PFSK-1 (cell line): Measurements from ENCODE around the gene SLC24A3.

Experiments
- FOXP2 ChIP-seq: optimal IDR thresholded peaks from 2 replicates; pipeline ENCODE3; 2011; ENCODE audit warnings: borderline replicate concordance, control low read depth, inconsistent platforms; ENCODE audit not compliant: insufficient read depth; ENCODE audit errors: extremely low read length, extremely low read depth
- POLR2AphosphoS5 ChIP-seq: IDR thresholded peaks from 2 replicates; pipeline ENCODE4 v1.6.1; 2012; ENCODE audit warnings: low read depth, mild to moderate bottlenecking, control low read depth, low read length, moderate library complexity
- SIN3A ChIP-seq: IDR thresholded peaks from 2 replicates; pipeline ENCODE4 v1.6.1; 2012; ENCODE audit warnings: mild to moderate bottlenecking, low read length, moderate library complexity, borderline replicate concordance; ENCODE audit not compliant: insufficient read depth
- TAF1 ChIP-seq: IDR thresholded peaks from 2 replicates; pipeline ENCODE4 v1.6.1; 2012; ENCODE audit warnings: low read length, control low read depth, borderline replicate concordance; ENCODE audit not compliant: insufficient read depth
- TF ChIP-seq, protein P1 (sequence below), 2 experiments: IDR thresholded peaks; 2 replicates each; pipeline versions ENCODE4 v1.6.1 to v1.8.0; 2011 to 2012; ENCODE audit warnings: low read depth in 2 of 2, low read length in 2 of 2, control low read depth in 1 of 2, inconsistent platforms in 1 of 2, mild to moderate bottlenecking in 1 of 2, moderate library complexity in 1 of 2; ENCODE audit not compliant: insufficient read depth in 1 of 2

The SLC24A3 gene

DNA sequence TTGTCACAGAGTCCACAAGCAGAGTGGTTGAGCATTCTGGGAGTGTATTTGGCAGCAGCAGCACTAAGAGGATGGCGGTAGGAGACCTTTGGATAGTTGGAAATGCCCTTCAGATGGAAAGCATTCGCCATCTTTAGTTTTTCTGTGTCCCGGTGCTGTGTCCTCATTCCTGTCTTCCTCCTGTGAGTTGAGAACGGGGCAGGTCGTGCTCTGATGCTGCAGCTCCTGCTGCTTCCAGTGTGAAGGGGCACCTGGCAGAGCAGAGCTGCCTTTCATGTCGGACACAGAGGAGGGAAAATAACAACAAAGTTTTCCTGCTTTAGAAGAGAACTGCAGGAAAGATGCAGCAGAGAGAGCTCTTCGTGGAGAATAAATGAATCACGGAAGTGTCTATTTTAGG is 194.8 kb downstream of the SLC24A3 start:
- TF ChIP-seq POLR2AphosphoS5 (no peak), SIN3A (no peak), TAF1 (no peak), FOXP2 (no peak)
- TF ChIP-seq, protein P1, sequence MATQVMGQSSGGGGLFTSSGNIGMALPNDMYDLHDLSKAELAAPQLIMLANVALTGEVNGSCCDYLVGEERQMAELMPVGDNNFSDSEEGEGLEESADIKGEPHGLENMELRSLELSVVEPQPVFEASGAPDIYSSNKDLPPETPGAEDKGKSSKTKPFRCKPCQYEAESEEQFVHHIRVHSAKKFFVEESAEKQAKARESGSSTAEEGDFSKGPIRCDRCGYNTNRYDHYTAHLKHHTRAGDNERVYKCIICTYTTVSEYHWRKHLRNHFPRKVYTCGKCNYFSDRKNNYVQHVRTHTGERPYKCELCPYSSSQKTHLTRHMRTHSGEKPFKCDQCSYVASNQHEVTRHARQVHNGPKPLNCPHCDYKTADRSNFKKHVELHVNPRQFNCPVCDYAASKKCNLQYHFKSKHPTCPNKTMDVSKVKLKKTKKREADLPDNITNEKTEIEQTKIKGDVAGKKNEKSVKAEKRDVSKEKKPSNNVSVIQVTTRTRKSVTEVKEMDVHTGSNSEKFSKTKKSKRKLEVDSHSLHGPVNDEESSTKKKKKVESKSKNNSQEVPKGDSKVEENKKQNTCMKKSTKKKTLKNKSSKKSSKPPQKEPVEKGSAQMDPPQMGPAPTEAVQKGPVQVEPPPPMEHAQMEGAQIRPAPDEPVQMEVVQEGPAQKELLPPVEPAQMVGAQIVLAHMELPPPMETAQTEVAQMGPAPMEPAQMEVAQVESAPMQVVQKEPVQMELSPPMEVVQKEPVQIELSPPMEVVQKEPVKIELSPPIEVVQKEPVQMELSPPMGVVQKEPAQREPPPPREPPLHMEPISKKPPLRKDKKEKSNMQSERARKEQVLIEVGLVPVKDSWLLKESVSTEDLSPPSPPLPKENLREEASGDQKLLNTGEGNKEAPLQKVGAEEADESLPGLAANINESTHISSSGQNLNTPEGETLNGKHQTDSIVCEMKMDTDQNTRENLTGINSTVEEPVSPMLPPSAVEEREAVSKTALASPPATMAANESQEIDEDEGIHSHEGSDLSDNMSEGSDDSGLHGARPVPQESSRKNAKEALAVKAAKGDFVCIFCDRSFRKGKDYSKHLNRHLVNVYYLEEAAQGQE (IDR thresholded peaks at IDR 0.05; ENCODE audit: insufficient read depth in 1 of 2, low read depth in 2 of 2, low read length in 2 of 2), result no peak

DNA sequence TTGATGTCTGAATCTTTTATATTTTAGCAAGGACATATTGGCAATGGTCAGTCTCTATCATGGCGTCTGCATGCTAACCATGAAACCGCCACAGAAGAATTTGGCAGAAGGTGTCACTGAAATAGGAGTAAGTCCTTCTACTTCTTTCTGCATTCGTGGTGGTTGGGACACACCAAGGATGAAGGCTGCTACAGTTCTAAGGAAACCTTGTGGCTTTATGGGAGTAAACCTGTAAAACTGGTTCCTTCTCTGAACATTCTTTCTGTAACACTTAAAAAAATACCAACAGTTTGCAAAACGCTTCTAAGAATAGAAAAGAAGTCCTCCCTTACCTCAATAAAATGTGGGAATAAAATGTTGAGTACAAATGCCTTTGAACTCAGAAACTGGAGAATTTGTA is 195.3 kb downstream of the SLC24A3 start:
- TF ChIP-seq FOXP2 (no peak), POLR2AphosphoS5 (no peak), SIN3A (no peak), TAF1 (no peak)
- TF ChIP-seq, protein P1 (IDR thresholded peaks at IDR 0.05; ENCODE audit: insufficient read depth in 1 of 2, low read depth in 2 of 2, low read length in 2 of 2), result no peak

DNA sequence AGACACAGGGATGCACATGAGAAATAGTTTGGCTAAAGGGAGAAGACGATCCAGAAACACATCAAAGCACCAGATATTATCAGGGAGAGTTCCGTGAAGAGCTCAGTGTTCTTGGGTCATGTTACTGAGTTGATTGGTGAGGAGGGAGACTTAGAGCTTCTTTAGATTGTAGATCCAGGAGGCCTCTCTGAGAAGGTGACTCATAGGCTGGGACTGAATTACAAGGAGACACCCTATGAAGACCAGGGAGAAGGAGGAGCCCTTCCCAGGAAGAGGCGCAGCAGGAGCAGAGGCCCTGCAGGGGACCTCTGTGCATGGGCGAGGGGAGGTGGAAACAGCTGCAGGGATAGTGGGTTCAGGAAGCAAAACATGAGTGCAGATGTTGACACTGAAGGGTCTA is 196.5 kb downstream of the SLC24A3 start:
- TF ChIP-seq SIN3A, result no peak
- TF ChIP-seq FOXP2, result no peak
- no peak for TF ChIP-seq POLR2AphosphoS5
- TF ChIP-seq, protein P1 (IDR thresholded peaks at IDR 0.05; ENCODE audit: insufficient read depth in 1 of 2, low read depth in 2 of 2, low read length in 2 of 2), result no peak
- TF ChIP-seq TAF1, result no peak

DNA sequence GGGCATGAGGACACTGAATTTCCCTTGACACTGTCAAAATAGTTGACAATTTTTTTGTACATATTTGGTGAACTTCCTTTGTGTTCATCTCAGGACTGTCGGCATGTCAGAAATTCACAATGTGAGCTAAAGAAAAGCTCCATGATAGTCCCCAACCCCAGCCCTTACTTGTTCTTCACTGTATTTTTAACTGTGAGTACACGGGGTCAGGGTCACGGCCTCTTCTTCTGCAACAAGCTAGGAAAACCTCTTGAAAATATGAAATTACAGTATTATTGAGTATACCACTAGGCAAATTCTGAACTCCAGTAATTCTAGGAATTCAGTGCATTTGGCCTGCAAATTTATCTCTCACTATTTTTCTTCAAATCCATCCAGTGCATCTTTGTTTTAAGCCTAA is 199.4 kb downstream of the SLC24A3 start:
- TF ChIP-seq TAF1, result no peak
- no peak for TF ChIP-seq POLR2AphosphoS5
- TF ChIP-seq SIN3A, result no peak
- TF ChIP-seq FOXP2, result no peak
- TF ChIP-seq, protein P1 (IDR thresholded peaks at IDR 0.05; ENCODE audit: insufficient read depth in 1 of 2, low read depth in 2 of 2, low read length in 2 of 2), result no peak

DNA sequence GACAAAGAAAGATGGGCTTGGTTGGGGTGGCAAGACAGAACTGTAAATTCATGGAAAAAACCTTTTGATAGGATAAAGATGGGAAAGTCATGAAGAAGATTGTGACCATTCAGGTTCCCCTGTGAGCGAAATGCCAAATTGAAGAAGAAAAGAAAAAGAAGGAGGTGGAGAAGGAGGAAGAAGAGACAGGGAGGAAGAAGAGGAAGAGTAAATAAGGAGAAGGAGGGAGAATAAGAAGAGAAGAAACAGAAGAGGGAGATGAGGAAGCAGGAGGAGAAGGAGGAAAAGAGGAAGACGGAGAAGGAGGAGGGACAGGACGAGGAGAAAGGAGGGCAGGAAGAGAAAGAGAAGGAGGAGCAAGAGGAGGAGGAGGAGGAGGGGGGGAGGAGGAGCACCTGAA is 199.8 kb downstream of the SLC24A3 start:
- TF ChIP-seq SIN3A (no peak), FOXP2 (no peak), POLR2AphosphoS5 (no peak), TAF1 (no peak)
- TF ChIP-seq, protein P1 (IDR thresholded peaks at IDR 0.05; ENCODE audit: insufficient read depth in 1 of 2, low read depth in 2 of 2, low read length in 2 of 2), result no peak
